NCI-H2107 treated with DMSO at 0.1 percent for 48 hours (cell line): Measurements from ENCODE around the gene STARD9.
"Not testable (repeated sequence)": the region's sequence is repeated elsewhere in the genome, so short reads cannot be mapped to it uniquely, and the experiment has no call there.

Source experiments
- DNase-seq: peaks from one replicate; lab custom pipeline; 2025; ENCODE audit not compliant: unreplicated experiment; lab: John Stamatoyannopoulos, UW

The STARD9 gene

DNA sequence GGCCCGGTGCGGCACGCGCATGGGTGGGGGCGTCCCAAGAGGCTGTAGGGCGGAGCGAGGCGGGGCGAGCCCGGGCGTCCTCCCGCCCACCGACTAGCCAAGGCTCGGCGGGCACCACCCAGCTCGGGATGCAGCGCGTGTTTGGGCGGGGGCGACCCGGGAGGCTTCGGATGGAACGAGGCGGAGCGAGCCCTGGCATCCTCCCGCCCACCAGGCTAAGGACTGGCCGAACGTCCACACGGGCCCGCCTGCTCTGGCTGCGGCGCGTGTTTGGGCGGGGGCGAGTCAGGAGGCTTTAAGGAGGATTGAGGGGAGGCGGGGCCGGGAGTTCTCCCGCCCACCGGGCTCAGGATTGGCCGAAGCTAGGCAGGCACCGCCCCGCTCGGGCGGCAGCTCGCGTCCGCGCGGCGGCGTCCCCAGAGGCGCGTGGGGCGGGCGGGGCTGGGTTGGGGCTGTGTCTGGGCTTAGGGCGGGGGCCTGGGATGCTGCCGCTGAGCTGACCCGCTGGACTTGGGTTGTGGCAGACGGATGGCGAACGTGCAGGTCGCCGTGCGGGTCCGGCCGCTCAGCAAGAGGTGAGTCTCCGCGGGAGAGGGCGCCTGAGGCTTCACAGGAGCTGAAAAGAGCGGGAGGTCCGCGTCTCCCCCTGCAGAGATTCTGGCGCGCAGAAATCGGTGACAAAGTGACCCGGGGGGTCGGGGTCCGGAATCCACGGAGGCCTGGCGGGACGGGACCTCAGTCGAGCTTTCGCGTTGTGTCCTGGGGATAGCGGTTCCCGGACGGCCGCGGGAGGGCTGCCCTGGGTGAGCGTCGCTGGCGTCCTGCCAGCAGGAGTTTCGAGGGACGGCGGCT lies at the start of gene STARD9:
TSS of gene STARD9 (plus strand) at position 419 of the 852 bp plus-strand sequence. CDS start at position 529, 110 bp downstream.
- peak; percentile 57 for DNase-seq

DNA sequence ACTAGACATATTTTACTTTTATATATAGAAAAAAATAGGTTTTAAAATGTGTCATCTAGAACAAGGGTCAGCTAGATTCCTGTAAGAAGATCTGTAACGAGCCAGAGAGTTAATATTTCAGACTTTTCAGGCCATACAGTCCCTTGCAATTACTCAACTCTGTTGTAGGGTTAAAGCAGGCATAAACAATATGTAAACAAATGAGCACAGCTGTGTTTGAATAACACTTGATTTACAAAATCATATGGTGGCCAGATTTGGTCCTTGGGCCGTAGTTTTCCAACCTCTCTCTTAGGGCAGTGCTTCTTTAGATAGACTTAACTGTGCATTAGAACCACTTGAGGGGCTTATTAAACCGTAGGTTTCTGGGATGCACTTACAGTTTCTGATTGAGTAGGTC lies 46.4 kb upstream of the STARD9 start:
- DNase-seq = no peak

GRCh38 chr15:42533246-42533645 lies 42.2 kb upstream of the STARD9 start:
- DNase-seq = no peak

- DNase-seq = no peak
These were observed 30.4 kb upstream of the STARD9 start for GRCh38 chr15:42544853-42545629.

DNA sequence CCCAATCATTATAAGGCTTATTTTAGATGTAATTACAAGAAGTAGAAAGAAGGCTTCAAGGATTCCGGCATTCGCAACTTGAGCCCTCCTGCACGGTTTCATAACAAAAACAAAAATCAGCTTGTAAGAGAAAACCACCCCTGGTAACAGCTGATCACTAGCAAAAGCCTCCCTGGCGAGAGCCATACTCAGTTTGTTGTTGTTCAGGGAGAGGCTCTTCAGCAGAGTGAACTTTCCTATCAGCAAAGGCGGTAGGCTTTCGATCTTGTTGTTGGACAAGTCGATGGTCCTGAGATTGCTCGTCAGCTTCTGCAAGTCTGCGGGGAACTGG lies 27.5 kb upstream of the STARD9 start:
- no peak for DNase-seq

DNA sequence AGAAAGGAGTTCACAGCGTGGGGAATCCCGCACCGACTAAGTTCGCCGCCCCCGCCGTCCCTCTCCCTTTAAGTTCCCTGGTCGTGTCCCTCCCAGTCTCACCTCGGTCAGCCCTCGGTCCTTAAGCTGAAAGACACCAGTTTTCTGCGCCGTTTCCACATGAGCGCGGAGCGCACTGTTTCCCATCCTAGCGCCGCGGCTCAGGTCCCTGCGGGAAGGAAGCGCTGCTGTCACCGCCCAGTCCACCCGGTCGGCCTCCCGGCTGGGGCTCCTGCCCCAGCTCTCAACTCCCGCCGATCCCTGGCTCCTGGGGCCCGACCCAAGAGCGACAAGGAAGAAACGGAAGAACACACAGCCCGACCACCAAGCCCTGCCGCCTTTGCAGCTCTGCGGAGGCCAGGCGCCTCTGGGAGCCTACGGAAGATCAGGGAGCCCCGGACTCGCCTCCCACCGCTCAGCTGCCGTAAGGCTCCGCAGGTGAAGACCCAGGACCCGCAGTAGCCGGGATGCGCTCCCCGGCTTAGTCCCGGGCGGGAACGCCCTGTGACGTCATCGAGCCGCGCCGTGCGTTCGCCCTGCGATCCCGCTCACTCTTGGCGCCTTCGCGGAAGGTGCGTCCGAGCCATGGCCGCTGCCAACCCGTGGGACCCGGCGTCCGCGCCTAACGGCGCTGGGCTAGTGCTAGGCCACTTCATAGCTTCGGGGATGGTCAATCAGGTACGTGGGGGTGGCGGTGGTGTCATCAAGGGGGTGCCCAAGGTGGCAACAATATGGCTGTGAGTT lies 27.0 kb upstream of the STARD9 start, which contains the start of the genes HAUS2 and LRRC57:
TSS of gene HAUS2 (plus strand) at position 590 of the 783 bp plus-strand sequence. CDS start at position 625, 35 bp downstream.
TSS of gene LRRC57 (minus strand) at position 545 of the 783 bp plus-strand sequence. CDS start at position 186, 359 bp downstream.
- peak; percentile 35 for DNase-seq

- DNase-seq = no peak
These were observed 26.3 kb upstream of the STARD9 start for GRCh38 chr15:42549032-42549491.

GRCh38 chr15:42549741-42550392 lies 25.5 kb upstream of the STARD9 start:
- no peak for DNase-seq

DNA sequence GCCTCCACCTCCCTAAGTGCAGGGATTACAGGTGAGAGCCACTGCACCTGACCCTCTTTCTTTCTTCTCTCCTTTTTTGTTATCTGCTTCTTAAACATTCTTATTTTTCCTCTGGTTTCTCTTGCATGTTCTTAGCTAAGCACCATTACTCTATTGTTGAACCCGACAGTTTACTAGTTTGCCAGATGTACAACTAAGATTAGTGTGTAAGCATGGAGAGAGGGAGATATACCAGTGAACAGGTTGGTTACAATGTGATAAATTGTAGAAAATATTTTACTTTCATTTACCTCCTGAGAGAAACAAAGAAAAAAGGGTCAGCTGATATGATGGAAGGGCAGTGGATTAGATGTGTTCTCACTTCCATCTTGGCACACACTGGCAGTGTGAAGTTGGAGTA lies 21.9 kb upstream of the STARD9 start:
- no peak for DNase-seq

DNA sequence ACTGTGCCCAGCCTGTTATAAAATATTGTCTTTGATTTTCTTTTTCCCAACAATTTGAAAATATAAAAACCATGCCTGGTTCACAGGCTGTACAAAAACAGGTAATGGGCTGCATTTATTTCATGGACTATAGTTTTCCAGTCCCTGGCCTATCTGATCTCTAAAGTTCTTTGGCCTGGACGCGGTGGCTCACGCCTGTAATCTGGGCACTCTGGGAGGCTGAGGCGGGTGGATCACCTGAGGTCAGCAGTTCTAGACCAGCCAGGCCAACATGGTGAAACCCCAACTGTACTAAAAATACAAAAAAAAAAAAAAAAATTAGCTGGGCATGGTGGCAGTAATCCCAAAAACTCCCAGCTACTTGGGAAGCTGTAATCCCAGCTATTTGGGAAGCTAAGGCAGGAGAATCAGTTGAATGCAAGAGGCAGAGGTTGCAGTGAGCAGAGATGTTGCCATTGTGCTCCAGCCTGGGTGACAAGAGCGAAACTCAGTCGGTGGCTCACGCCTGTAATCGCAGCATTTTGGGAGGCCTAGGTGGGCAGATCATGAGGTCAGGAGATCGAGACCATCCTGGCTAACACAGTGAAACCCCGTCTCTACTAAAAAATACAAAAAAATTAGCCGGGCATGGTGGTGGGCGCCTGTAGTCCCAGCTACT lies 18.7 kb upstream of the STARD9 start:
- not testable (repeated sequence) for DNase-seq

DNA sequence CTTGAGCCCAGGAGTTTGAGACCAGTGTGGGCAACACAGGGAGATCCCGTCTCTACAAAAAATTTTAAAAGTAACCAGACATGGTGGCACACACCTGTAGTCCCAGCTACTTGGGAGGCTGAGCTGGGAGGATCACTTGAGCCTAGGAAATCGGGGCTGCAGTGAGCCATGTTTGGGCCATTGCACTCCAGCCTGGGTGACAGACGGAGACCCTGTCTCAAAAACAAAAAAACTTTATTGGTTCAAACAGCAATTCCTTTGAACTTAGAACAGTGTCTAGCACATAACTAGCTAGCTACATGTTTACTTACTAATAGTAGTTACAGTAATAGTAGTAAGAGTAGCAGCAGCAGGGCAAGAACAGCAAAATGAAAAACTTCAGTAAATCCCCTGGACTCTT lies 16.7 kb upstream of the STARD9 start:
- DNase-seq = no peak

- DNase-seq = no peak
These were observed 711 bp downstream of the STARD9 start for GRCh38 chr15:42576040-42576594.

- DNase-seq = no peak
These were observed 1.4 kb downstream of the STARD9 start for GRCh38 chr15:42576776-42577175.

DNA sequence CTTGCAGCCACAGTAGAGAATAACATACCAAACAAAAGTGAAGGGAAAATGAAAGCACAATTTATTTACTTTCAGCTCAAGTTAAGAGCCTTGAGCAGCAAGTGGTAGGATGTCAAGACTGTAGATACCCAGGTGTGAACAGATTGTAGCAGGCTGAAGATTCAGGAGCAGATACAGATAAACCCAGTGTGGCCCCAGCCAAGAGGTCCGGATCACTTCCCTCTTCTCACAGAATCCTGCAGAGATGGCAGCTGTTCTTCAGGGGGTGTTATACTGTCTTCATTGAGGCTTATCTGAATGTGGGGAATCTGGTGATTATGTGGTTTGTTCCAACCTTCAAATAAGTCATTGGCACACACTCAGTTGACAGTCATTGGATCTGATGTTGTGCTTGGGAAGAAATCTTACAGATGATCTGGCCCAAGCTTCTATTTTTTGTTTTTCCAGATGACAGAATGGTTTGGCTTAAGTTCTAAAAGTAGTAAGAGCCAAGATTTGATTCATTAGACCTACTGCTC lies 2.2 kb downstream of the STARD9 start:
- DNase-seq = no peak

GRCh38 chr15:42578984-42579537 lies 3.7 kb downstream of the STARD9 start:
- DNase-seq = no peak

DNA sequence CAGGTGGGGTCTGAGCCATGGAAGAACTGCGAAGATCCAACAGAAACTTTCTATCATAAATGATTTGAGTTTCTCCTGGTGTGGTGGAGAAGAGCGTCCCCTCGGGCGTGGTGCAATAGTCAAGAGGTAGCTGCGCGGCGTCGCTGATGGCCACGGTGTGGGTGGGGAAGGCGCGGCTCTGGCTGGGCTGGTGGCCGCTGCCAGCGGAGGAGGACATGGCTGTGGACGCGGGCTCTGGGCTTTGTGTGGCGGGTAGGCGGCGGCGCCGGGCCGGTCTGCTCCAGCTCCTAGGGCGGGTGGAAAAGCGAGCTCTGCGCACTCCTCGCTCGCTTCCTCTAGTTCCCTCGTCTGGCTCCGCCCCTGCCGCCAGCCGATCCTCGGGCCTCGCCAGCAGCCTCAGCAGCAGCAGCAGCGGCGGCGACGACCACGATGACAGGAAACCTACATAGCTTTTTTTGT lies 5.9 kb downstream of the STARD9 start:
- DNase-seq = peak; percentile 41

GRCh38 chr15:42582569-42583375 lies 7.4 kb downstream of the STARD9 start:
- DNase-seq = no peak

GRCh38 chr15:42584031-42584765 lies 8.8 kb downstream of the STARD9 start:
- DNase-seq = no peak
